Smooth muscle cell of the brain vasculature (primary cell): Measurements from ENCODE around the gene HNF1B.

Source experiments
- DNase-seq: peaks from one replicate; pipeline ENCODE4 v3.0.0-alpha.2; 2012; ENCODE audit warnings: low read depth, low spot score

The HNF1B gene

GRCh38 chr17:37671824-37672547 is 72.9 kb downstream of the HNF1B start:
- DNase-seq, result peak; percentile 12

DNA sequence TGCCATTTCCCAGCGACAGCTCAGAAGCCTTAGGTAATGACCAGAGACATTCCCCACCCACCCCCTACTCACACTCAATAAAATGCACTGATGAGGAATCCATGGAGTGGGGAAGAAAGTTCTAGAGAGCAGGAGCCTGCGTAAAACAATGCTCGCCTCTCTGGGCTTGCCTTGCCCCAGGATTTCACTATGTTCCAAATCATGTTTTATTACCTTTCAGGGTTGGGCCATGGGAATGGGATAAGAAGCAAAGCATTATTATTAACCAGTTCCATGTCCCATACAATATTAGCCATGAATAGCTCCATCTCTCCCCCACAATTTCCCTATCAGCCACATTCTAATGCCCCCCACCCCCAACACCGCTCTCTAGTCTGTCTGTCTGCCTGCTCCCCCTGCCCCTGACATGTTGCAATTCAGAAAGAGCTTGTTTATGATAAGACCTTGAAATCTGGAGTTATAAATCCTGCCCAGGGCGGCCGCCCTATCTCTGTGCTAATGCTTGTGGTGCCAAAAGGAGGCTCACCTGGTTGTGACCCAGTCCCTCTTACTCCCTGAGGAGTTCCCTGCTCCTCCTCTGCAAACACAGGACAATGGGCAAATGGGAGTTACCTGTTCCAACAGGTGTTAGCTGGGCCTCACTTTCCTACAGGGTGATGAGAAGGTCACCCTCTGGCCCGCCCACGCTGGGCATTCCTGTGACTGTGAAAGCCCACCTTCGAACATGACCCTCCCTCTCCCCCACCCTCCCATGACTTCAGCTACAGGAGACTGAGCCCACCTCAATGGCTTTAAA is 73.6 kb downstream of the HNF1B start:
- DNase-seq, result no peak

- no peak for DNase-seq
Observed at GRCh38 chr17:37667039-37667438, 77.8 kb downstream of the HNF1B start.

- no peak for DNase-seq
Observed at GRCh38 chr17:37664214-37664613, 80.6 kb downstream of the HNF1B start.

DNA sequence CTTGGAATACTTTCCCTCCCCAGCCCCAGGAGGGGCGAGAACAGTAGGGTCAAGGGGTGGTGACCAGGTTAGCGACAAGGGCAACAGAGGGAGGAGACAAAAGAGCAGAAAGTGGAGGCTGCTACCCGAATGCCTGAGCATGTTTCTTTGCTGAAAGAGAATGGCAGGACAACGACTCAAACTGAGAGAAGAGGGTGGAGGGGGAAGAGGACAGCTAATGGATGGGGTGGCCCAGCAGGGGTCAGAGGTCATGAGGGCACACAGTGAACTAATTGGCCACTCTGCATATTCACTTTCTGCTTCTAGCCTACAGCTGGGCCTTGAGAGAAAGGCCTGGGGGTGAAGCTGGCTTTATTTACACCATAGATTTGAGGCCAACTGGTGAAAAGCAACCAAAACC is 82.5 kb downstream of the HNF1B start:
- no peak for DNase-seq

DNA sequence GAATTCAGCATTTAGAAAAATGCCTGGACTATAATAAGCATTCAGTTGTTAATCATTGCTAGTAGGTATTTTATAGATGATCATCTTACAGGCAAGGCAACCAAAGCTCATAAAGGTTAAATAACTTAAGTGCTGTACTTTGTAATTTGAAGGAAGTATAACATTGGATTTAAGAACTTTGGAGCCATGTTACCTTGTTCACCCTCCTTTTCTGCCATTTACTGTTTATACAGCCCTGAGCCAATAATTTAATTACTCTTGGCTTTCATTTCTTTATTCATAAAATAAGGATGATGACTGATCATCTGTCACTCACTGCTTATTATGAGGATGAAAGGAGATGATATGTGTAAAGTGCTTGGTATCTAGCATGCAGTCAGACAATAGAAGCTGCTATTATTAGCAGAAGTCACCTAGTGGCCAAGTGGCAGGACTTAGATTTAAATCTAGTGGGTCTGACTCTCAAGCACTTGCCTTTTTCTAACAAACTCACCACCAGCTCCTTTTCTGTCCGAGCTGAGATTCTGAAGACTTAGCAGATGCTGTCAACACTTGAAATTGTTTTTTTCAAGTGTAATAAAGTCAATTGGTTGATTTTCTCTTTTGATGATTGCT is 83.4 kb downstream of the HNF1B start:
- DNase-seq, result no peak

GRCh38 chr17:37659925-37660324 is 84.9 kb downstream of the HNF1B start:
- no peak for DNase-seq

GRCh38 chr17:37657202-37657601 is 87.7 kb downstream of the HNF1B start:
- no peak for DNase-seq

GRCh38 chr17:37651849-37652248 is 93.0 kb downstream of the HNF1B start:
- DNase-seq, result no peak

GRCh38 chr17:37650419-37651003 is 94.3 kb downstream of the HNF1B start:
- DNase-seq, result no peak

GRCh38 chr17:37648555-37648954 is 96.3 kb downstream of the HNF1B start:
- no peak for DNase-seq

DNA sequence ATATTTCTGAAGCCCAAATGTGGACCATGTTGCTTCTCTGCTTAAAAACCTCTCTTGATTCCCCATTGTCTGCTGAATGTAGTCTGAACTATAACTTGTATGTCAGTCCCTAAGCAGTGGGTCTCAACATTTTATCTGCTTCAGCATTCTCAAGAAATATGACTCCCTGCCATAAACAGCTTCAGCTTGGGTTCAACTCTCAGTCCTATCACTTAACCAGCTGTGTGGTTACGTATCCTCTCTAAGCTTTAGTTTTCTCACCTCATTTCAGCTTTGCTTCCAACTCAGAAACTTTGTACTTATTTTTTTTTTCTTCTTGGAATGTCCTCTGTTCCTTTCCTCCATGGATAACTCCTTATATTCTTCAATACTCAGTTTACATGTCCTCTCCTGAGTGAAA is 97.0 kb downstream of the HNF1B start:
- DNase-seq, result no peak

GRCh38 chr17:37643869-37644268 is 101.0 kb downstream of the HNF1B start:
- DNase-seq, result no peak

DNA sequence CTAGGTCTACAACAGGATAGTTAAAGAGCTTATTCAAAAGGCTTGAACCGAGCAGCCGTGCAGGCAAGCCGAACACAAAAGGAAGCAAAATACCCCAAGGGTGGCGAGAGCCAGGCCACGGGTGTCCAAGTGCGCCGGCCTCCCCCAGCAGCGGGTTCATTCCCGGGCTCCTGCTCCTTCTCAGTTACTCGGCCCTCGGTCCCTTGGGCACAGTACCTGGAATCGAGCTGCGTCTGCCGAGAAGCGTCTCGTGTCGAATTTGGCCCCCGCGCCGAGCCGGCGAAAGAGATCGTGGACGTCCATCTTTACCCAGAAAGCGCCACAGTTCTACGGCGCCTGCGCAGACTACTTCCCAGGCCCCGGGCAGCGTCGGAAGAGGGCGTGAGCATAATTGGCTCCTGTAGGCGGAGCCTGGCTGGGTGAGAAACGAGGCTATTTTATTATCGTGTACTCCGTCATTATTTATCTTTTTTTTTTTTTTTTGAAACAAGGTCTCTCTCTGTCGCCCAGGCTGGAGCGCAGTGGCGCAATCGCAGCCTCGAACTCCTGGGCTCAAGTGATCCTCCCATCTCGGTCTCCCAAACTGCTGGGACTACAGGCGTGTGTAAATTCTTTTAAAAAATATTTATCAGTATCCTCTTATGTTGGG is 101.6 kb downstream of the HNF1B start, which contains the start of gene DDX52:
Gene DDX52, minus strand, starts transcription at position 329 of the 649 bp plus-strand sequence. Its CDS starts 26 bp downstream, at position 303.
- DNase-seq, result peak; percentile 72

DNA sequence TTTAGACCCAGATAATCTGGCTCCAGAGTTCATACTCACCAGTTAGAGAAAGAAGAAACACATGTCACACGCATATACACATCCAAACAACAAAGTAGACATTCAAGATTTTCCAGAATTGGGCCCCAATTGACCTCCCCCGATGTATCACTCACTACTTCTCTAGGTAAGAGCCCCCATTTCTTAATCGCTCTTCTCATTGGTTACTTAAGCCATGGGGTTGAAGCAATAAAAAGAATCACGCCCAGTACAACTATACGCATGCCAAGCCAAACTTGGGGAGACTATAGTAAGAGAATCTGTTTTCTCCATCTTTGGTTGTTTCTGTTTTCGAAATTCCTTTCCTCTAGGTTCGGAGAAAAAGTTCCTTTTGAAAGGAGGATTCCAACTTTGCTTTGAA is 102.2 kb downstream of the HNF1B start:
- DNase-seq, result no peak

- DNase-seq, result no peak
Observed at GRCh38 chr17:37640015-37640414, 104.8 kb downstream of the HNF1B start.

DNA sequence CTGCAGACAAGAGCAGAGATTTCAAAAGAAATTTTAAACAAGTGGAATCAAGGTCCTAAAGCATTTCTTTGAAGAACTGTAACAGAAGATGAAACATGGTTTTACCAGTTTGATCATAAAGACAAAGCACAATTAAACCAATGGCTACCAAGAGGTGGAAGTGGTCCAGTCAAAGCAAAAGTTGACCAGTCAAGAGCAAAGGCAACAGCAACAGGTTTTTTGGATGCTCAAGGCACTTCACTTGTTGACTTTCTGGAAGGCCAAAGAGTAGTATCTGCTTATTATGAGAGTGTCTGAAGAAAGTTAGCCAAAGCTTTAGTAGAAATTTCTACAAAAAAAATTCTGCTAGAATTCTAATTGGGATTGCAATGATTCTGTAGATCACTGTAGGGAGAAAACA is 106.9 kb downstream of the HNF1B start:
- DNase-seq, result no peak
